Mesenchymal stem cell (in vitro differentiated cells and primary cell): ENCODE data around the gene ASXL1.

Experiments
- DNase-seq: peaks from one replicate; pipeline ENCODE4 v3.0.0-alpha.2; 2013
- H2AFZ ChIP-seq: one replicate; pipeline ENCODE4 v1.6.1; 2013; ENCODE audit warnings: low read depth, mild to moderate bottlenecking, control low read depth, inconsistent platforms, low read length, moderate library complexity
- H2AK5ac ChIP-seq: 2 replicates; pipeline ENCODE4 v1.6.1; 2013; ENCODE audit warnings: low read length, moderate library complexity, mild to moderate bottlenecking, inconsistent platforms; ENCODE audit not compliant: severe bottlenecking
- H2BK120ac ChIP-seq: one replicate; pipeline ENCODE4 v1.6.1; 2013; ENCODE audit warnings: low read depth, mild to moderate bottlenecking, inconsistent platforms, low read length, moderate library complexity
- H2BK12ac ChIP-seq, 2 experiments: one replicate each; pipeline ENCODE4 v1.6.1; 2013; ENCODE audit warnings: inconsistent platforms in 2 of 2, low read length in 2 of 2, mild to moderate bottlenecking in 2 of 2, moderate library complexity in 2 of 2, control low read depth in 1 of 2
- H2BK15ac ChIP-seq: one replicate; pipeline ENCODE4 v1.6.1; 2013; ENCODE audit warnings: mild to moderate bottlenecking, low read depth, inconsistent platforms; ENCODE audit not compliant: poor library complexity, severe bottlenecking
- H2BK5ac ChIP-seq: 2 replicates; pipeline ENCODE4 v1.6.1; 2013; ENCODE audit warnings: low read depth, mild to moderate bottlenecking, low read length, control low read depth, inconsistent platforms; ENCODE audit not compliant: poor library complexity, severe bottlenecking
- H3K14ac ChIP-seq, 2 experiments: one replicate each; pipeline ENCODE4 v1.6.1; 2013; ENCODE audit warnings: inconsistent platforms in 2 of 2, low read length in 2 of 2, control low read depth in 1 of 2, mild to moderate bottlenecking in 1 of 2, moderate library complexity in 1 of 2
- H3K18ac ChIP-seq, 2 experiments: one replicate each; pipeline ENCODE4 v1.6.1; 2013; ENCODE audit warnings: inconsistent platforms in 2 of 2, low read length in 2 of 2, control low read depth in 1 of 2, low read depth in 1 of 2, mild to moderate bottlenecking in 1 of 2
- H3K23ac ChIP-seq, 2 experiments: one replicate each; pipeline ENCODE4 v1.6.1; 2013; ENCODE audit warnings: inconsistent platforms in 2 of 2, low read length in 2 of 2, mild to moderate bottlenecking in 2 of 2, moderate library complexity in 2 of 2, control low read depth in 1 of 2
- H3K27ac ChIP-seq: 2 replicates; pipeline ENCODE4 v1.5.1; 2013; ENCODE audit warnings: mild to moderate bottlenecking, moderate library complexity, low read length, control low read depth, inconsistent platforms; ENCODE audit not compliant: poor library complexity, severe bottlenecking
- H3K27me3 ChIP-seq, 2 experiments: 2 replicates each; pipeline versions ENCODE4 v1.6.1 to v1.7.0; 2013; ENCODE audit warnings: low read length in 2 of 2, mild to moderate bottlenecking in 2 of 2, moderate library complexity in 2 of 2, control low read depth in 1 of 2, inconsistent platforms in 1 of 2; ENCODE audit not compliant: control insufficient read depth in 1 of 2, insufficient read depth in 1 of 2
- H3K36me3 ChIP-seq, 2 experiments: 2 replicates each; pipeline versions ENCODE4 v1.6.1 to v1.7.0; 2013; ENCODE audit warnings: low read length in 2 of 2, control low read depth in 1 of 2, inconsistent platforms in 1 of 2, low read depth in 1 of 2, mild to moderate bottlenecking in 1 of 2; ENCODE audit not compliant: insufficient read depth in 2 of 2, control insufficient read depth in 1 of 2
- H3K4ac ChIP-seq, 2 experiments: one replicate each; pipeline ENCODE4 v1.6.1; 2013; ENCODE audit warnings: inconsistent platforms in 2 of 2, low read length in 2 of 2, mild to moderate bottlenecking in 2 of 2, moderate library complexity in 2 of 2, control low read depth in 1 of 2, low read depth in 1 of 2
- H3K4me1 ChIP-seq: 2 replicates; pipeline ENCODE4 v1.6.1; 2013; ENCODE audit warnings: low read depth, low read length, control low read depth; ENCODE audit not compliant: control insufficient read depth, insufficient read depth
- H3K4me2 ChIP-seq: 2 replicates; pipeline ENCODE4 v1.6.1; 2013; ENCODE audit warnings: low read length, mild to moderate bottlenecking, inconsistent platforms; ENCODE audit not compliant: poor library complexity, severe bottlenecking
- H3K4me3 ChIP-seq, 2 experiments: 2 replicates each; pipeline versions ENCODE4 v1.5.1 to v1.7.0; 2013; ENCODE audit warnings: low read length in 2 of 2, mild to moderate bottlenecking in 2 of 2, control low read depth in 1 of 2, low read depth in 1 of 2; ENCODE audit not compliant: insufficient read depth in 1 of 2
- H3K79me1 ChIP-seq: replicated peaks from 2 replicates; pipeline ENCODE4 v1.6.1; 2013; ENCODE audit warnings: mild to moderate bottlenecking, control low read depth, low read length, inconsistent platforms; ENCODE audit not compliant: poor library complexity, severe bottlenecking
- H3K9ac ChIP-seq: 2 replicates; pipeline ENCODE4 v1.7.0; 2013; ENCODE audit warnings: mild to moderate bottlenecking, low read length, moderate library complexity
- H3K9me3 ChIP-seq: 2 replicates; pipeline ENCODE4 v1.7.0; 2013; ENCODE audit warnings: mild to moderate bottlenecking, low read length; ENCODE audit not compliant: control insufficient read depth
- H4K8ac ChIP-seq: one replicate; pipeline ENCODE4 v1.6.1; 2013; ENCODE audit warnings: inconsistent platforms, mild to moderate bottlenecking, low read length, moderate library complexity
- H4K91ac ChIP-seq: one replicate; pipeline ENCODE4 v1.6.1; 2013; ENCODE audit warnings: mild to moderate bottlenecking, low read length, inconsistent platforms
- WGBS: methylation state at CpG from one replicate; pipeline ENCODE4 v1.1.7; 2013; ENCODE audit warnings: mixed read lengths; 5-methylcytosine and 5-hydroxymethylcytosine counted together

ASXL1 gene

DNA sequence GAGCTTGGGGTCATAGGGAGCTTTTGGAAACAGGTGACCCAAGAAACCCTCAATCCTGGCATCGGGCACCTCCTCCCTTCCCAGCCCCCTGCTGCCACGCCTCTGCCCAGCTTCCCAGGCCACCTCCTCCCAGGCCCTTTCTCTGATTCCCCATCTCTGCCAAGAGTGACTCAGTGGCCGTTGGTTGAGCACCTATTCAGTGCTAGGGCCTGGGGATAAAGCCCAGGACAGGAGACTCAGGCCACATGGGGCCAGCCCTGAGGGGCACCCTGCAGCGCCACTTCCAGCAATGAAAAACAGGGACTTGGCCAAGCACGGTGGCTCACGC lies 110.1 kb downstream of the ASXL1 start:
- Histone ChIP-seq H2BK15ac (peak overlapping the region; percentile 60), H3K27me3 (no peaks in the 10 kb centered on the region), H3K4me1 (peaks cover 85% of the 10 kb centered on the region), H3K4ac (peak overlapping the region in 1 of 2 experiments; percentile 41), H3K27ac (peak overlapping the region; percentile 28), H3K9ac (no peak overlapping the region), H3K4me3 (no peak overlapping the region), H4K91ac (no peak overlapping the region), H2BK120ac (no peak overlapping the region), H3K4me2 (no peak overlapping the region), H3K36me3 (peaks cover 11 to 82% of the 10 kb centered on the region in 2 experiments), H3K23ac (no peak overlapping the region), H3K14ac (no peak overlapping the region), H4K8ac (peak overlapping the region; percentile 45), H3K9me3 (no peaks in the 10 kb centered on the region), H2AK5ac (peak overlapping the region; percentile 38), H3K18ac (peak overlapping the region in 1 of 2 experiments; percentile 70), H3K79me1 (no peaks in the 10 kb centered on the region), H2AFZ (no peak overlapping the region), H2BK5ac (no peak overlapping the region), H2BK12ac (peak overlapping the region in 1 of 2 experiments; percentile 15)
- over 99% methylated on average over 6 of the region's 6 CpGs for WGBS
- no peak for DNase-seq

DNA sequence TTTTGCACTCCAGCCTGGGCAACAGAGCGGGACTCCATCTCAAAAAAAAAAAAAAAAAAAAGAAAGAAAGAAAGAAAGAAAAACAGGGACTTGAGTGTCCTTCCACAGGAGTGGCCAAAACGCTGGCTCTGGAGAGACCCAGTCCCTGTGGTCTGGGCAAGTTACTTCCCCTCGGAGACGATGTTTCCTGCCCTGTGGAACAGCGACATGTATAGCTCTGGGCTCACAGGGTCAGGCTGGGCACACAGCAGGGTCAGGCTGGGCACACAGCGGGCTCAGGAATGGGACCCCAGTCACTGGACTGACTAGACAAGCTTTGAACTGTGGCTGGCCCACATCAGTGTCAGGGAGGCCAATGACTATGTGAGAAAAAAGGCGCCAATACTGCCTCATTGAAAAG lies 110.7 kb downstream of the ASXL1 start:
- Histone ChIP-seq H3K27me3 (no peaks in the 10 kb centered on the region), H2BK5ac (no peak overlapping the region), H4K8ac (peak overlapping the region; percentile 90), H2BK120ac (no peak overlapping the region), H3K4me1 (peaks cover 85% of the 10 kb centered on the region), H3K79me1 (no peaks in the 10 kb centered on the region), H3K18ac (peak overlapping the region; percentile 9 to 75), H3K14ac (no peak overlapping the region), H3K27ac (peak overlapping the region; percentile 43), H3K9ac (no peak overlapping the region), H2BK15ac (no peak overlapping the region), H4K91ac (peak overlapping the region; percentile 96), H2AFZ (no peak overlapping the region), H3K4me3 (no peak overlapping the region), H2BK12ac (peak overlapping the region; percentile 87 to 90), H2AK5ac (peak overlapping the region; percentile 75), H3K9me3 (no peaks in the 10 kb centered on the region), H3K36me3 (peaks cover 11 to 82% of the 10 kb centered on the region in 2 experiments), H3K23ac (no peak overlapping the region), H3K4me2 (no peak overlapping the region), H3K4ac (peak overlapping the region; percentile 56 to 73)
- 93% methylated on average over 6 of the region's 7 CpGs for WGBS
- DNase-seq, result no peak

DNA sequence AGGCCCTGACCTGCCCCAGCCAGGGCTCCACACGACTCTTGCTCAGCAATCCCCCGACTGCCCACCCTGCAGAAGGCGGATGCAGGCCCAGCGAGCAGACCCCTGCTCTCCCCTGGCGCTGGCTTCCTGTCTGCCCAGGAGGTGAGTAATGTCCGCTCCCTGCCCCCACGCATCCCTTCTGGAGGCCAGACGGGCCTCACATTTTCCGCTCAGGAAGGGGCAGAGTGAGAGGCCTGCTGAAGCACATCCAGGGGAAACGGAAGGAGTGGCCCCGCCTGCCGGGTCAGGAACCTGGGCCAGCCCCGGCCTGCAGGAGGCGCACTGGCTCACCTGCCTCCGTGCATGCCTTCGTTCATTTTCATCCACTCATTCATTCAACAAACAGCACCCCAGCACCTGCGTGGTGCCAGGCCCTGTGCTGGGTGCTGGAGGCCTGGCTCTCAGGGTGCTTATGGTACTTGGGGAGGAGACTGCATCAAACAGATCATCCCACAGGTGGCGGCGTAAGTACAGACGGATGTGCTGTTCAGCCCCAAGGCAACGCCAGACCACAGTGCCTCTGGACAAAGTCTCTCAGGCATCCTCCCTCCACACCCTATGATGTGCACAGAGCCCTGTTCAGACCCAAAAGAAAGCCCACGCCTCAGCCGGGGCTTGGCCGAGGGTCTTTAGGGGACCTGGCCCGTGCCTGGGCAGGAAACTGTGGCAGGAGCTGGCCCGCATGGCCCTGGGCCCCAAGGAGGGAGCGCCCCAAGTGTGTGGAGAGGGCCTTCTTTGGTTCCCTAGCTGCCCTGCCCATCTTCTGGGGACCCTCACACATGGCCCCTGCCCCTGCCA lies 112.1 kb downstream of the ASXL1 start:
- peak; percentile 96 for DNase-seq
- Histone ChIP-seq H2BK120ac (peak overlapping the region; percentile 80), H3K4me2 (peak overlapping the region; percentile 13), H3K9ac (no peak overlapping the region), H2BK15ac (peak overlapping the region; percentile 89), H2AFZ (no peak overlapping the region), H3K4ac (peak overlapping the region; percentile 86 to 99), H3K14ac (peak overlapping the region in 1 of 2 experiments; percentile 86), H3K23ac (no peak overlapping the region), H2AK5ac (peak overlapping the region; percentile 75), H2BK5ac (peak overlapping the region; percentile 46), H3K4me1 (peaks cover 85% of the 10 kb centered on the region), H4K8ac (peak overlapping the region; percentile 97), H4K91ac (peak overlapping the region; percentile 90), H3K27ac (peak overlapping the region; percentile 97), H2BK12ac (peak overlapping the region; percentile 85 to 95), H3K36me3 (peaks cover 11 to 79% of the 10 kb centered on the region in 2 experiments), H3K27me3 (no peaks in the 10 kb centered on the region), H3K18ac (peak overlapping the region; percentile 90 to 97), H3K4me3 (no peak overlapping the region), H3K9me3 (no peaks in the 10 kb centered on the region), H3K79me1 (no peaks in the 10 kb centered on the region)
- 36% methylated on average over 21 of the region's 27 CpGs for WGBS

DNA sequence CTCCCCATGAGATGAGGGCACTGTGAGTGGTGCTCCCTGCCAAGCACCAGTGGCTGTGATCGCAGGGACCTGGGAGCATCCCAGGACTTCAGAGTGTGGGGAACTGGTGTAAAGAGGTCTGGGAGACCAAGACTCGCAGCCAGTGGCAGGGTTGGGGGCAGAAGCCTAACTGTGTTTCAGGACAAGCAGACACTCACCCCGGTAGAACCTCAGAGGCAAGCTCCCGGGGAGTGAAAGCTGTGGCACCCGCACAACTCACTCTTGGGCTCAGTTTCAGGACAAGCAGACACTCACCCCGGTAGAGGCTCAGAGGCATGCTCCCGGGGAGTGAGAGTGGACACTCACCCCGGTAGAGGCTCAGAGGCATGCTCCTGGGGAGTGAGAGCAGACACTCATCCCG lies 112.8 kb downstream of the ASXL1 start:
- 89% methylated on average over 9 of the region's 9 CpGs for WGBS
- DNase-seq, result no peak

More for the DNA sequence above, 112.8 kb downstream of the ASXL1 start:
- no peak overlapping the region for H2BK5ac ChIP-seq
- H3K79me1 ChIP-seq, result no peaks in the 10 kb centered on the region
- H2BK12ac ChIP-seq, result peak overlapping the region; percentile 64 to 95
- H3K4me3 ChIP-seq, result no peak overlapping the region
- peak overlapping the region; percentile 76 to 83 for H3K4ac ChIP-seq
- H3K27me3 ChIP-seq, result no peaks in the 10 kb centered on the region
- H3K14ac ChIP-seq, result peak overlapping the region in 1 of 2 experiments; percentile 86
- H3K27ac ChIP-seq, result peak overlapping the region; percentile 97
- peak overlapping the region; percentile 73 for H4K91ac ChIP-seq
- no peaks in the 10 kb centered on the region for H3K9me3 ChIP-seq
- peak overlapping the region; percentile 44 for H2BK120ac ChIP-seq
- H4K8ac ChIP-seq, result peak overlapping the region; percentile 97
- H3K18ac ChIP-seq, result peak overlapping the region; percentile 40 to 97
- no peak overlapping the region for H2AFZ ChIP-seq
- no peak overlapping the region for H3K4me2 ChIP-seq
- H2BK15ac ChIP-seq, result no peak overlapping the region
- peaks cover 82% of the 10 kb centered on the region for H3K4me1 ChIP-seq
- H2AK5ac ChIP-seq, result peak overlapping the region; percentile 75
- H3K9ac ChIP-seq, result no peak overlapping the region
- peaks cover 11 to 74% of the 10 kb centered on the region in 2 experiments for H3K36me3 ChIP-seq
- H3K23ac ChIP-seq, result no peak overlapping the region
